DND-41 (cell line): ENCODE data around the gene TCF20.

Experiments
- CTCF ChIP-seq: IDR thresholded peaks from 2 replicates; pipeline ENCODE4 v1.5.1; 2012; ENCODE audit warnings: borderline replicate concordance, low read length, moderate library complexity, mild to moderate bottlenecking; ENCODE audit not compliant: poor library complexity, severe bottlenecking; ENCODE audit errors: extremely low read depth
- EZH2 ChIP-seq: IDR thresholded peaks from 3 replicates; pipeline ENCODE4 v1.6.1; 2012; ENCODE audit warnings: borderline replicate concordance, low read depth, mild to moderate bottlenecking, moderate library complexity, low read length, inconsistent platforms; ENCODE audit not compliant: severe bottlenecking

GRCh38 chr22:42286205-42286604, 15.8 kb upstream of the TCF20 start:
- TF ChIP-seq CTCF (no peak), EZH2 (no peak)
